Activated gamma-delta T cell treated with anti-CD3 and anti-CD28 coated beads, Interleukin-2, amount 50 U/mL, for 16 hours (primary cell): Measurements from ENCODE around the gene TVP23A.
A peak's percentile ranks its signal among the peaks of the same experiment; 100 is the strongest.
"Not testable (repeated sequence)": the region's sequence is repeated elsewhere in the genome, so short reads cannot be mapped to it uniquely, and the experiment has no call there.

Experiments
- DNase-seq: peaks from one replicate; pipeline ENCODE4 v3.0.0-alpha.2; 2020; ENCODE audit warnings: low read depth

Gene TVP23A

DNA sequence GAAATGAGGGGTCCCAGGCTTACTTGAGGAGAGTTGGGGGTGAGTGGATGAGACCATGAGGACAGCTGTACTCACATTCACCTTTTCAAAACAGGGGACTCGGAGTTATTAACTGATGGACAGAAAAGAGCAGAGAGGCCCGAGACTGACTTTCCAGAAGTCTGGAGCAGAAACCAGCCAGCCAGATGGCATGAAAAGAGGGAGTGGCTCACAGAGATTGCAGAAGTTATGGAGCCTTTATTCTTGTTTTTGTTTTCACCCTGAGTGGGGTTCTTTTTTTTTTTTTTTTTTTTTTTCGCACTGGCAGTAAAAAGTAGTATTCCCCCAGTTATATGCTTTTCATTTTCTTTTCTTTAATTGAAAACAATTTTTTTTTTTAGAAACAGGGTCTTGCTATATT, 18.9 kb downstream of the TVP23A start:
- no peak for DNase-seq

DNA sequence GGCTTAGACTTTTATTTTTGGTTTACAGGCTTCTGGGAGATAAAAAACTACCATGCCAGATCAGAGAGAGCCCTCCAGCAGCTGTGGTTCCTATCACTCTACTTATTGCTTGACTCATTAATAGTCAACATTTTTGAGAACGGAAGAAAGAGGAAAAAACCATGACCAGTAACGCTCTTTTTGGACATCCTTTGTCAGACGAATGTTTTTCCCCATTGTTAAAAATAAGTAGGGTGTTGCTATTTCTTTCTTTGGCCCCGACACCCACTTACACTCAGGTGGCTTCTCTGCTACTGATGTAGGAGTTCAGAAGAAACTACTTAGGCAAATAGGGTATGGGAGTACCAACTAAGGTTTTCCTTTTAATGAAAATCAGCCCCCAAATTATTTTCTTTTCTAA, 27.5 kb downstream of the TVP23A start:
- DNase-seq, result no peak

DNA sequence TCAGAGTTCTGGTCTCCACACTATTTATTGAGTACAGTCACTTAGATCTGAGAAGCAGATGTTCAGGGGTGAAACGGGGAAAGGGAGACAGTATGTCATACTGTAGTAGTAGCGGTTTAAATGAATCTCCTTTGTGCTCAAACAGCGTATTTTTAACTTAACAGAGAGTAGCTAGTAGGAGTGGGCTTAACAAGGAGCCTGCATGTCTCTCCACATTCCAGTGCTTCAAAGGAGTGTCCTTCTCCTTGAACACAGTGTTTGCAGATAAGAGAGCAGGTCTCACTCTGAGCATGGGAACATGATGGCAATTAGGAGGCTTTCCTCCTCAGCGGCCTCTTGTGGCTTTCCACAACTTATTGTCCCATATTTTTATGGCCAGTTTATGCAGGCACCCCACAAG, 30.0 kb downstream of the TVP23A start:
- not testable (repeated sequence) for DNase-seq

DNA sequence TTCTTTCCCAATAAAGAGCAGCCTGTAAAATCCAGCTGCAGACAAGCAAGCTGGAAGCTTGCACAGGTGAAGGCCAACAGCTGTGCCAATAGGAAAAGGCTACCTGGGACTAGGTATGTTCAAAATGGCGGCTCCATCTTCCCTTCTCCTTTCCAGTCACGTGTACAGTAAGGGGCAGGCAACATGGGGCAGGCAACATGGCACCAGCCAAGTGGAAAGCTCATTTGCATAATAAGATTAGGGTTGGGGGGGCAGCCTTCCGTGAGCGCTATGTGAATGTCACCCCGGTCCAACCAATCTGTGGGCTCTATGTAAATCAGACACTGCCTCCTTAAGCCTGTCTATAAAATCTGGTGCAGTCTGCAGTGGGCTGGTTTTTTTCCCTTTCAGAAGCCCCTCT, 31.3 kb downstream of the TVP23A start:
- no peak for DNase-seq

DNA sequence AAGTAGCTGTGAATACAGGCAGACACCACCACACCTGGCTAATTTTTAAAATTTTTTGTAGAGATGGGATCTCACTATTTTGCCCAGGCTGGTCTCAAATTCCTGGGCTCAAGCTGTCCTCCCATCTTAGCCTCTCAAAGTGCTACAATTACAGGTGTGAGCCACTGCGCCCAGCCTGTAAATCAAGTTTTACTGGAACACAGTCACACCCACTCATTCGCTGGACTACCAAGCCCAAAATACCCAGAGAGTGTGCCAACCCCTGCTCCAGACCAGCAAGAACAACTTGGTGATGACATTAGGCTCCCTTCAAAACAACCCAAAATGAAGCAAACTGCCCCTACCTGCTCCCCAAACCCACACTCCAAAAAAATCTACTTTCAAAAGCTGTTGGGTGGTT, 36.0 kb downstream of the TVP23A start:
- no peak for DNase-seq

DNA sequence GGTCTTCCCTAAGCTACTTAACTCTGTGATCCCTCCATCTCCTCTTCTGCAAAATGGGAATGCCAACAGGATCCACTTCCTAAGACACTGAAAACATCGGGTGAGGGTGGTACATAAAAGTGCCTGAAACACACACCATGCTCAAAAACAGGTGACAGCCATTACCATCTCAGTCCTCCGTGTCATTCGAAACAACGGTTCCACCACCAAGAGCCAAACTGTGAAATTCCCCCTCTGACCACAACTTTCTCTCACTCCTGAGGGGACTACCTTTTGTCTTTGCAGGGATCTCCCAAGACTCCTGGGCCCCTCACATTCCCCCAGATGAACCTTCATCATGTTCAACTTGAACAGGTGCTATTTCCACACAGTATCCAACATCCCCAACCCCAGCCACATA, 38.0 kb downstream of the TVP23A start:
- DNase-seq, result no peak

DNA sequence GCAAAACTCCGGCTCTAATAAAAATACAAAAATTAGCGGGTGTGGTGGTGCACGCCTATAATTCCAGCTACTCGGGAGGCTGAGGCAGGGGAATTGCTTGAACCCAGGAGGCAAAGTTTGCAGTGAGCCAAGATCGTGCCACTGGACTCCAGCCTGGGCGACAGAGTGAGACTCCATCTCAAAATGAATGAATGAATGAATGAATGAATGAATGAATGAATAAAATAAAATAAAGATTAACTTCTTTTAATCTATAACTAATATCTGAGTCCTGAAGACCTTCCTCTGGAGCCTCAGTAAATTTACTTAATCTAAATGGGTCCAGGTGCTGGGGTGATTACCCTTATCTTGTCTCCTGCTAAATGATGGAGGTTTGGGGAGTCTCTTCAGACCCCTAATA, 38.7 kb downstream of the TVP23A start:
- not testable (repeated sequence) for DNase-seq

DNA sequence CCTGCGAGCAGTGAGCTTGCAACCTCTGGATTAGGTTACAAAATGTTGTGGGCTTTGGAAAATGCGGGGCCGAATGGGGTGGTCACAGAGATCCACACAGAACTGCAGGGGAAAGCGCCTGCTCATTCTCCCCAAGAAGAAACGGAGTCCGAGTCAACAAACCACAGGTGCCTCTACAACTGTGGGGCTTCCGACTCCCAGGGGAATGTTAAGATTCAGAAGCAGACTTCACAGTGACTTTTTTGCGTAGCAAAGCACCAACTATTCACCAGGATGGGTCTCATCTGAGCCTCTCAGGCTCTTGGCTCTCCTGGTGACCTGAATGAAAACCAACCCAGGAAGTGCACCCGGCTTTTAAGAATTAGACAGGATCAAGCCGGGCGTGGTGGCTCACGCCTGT, 41.2 kb downstream of the TVP23A start:
- no peak for DNase-seq

DNA sequence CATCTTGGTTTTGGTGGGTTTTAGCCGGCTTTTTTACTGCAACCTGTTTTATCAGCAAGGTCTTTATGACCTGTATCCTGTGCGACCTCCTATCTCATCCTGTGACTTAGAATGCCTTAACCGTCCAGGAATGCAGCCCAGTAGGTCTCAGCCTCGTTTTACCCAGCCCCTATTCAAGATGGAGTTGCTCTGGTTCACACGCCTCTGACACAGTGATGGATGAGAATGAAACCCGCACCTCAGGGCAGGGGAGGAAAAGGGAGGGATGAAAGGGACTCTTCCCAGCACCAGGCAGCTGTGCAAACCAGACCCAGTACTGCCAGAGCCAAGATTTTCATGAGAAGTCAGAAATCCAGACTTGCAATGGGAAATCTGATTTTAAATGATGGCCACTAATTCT, 41.7 kb downstream of the TVP23A start:
- DNase-seq, result not testable (repeated sequence)

DNA sequence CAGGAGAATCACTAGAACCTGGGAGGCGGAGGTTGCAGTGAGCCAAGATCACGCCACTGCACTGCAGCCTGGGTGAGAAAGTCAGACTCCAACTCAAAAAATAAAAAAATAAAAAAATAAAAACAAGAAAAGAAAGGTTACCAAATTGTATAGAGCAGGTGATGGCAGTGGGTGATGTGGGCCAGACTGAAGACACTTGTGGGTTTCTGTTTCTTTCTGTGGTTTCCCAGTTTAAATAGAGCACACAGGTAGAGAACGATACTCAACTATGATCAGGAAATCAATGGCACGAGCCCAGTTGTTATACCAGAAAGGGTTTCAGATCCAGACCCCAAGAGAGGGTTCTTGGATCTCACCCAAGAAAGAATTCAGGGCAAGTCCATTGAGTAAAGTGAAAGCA, 42.3 kb downstream of the TVP23A start:
- DNase-seq, result no peak

DNA sequence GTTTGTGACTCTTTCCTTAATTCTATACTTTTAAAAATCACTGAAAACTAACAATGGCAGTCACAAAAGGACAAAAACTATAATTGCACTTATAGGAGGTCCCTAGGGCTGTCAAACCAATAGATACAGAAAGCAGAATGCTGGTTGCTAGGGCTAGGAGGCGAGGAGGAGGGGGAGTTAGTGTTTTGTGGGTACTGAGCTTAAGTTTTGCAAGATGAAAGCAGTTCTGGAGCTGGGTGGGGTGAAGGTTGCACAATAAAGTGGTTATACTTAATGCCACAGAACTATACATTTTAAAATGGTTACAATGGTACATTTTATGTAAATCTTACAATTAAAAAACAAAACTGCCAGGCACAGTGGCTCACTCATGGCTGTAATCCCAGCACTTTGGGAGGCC, 47.7 kb downstream of the TVP23A start:
- no peak for DNase-seq

DNA sequence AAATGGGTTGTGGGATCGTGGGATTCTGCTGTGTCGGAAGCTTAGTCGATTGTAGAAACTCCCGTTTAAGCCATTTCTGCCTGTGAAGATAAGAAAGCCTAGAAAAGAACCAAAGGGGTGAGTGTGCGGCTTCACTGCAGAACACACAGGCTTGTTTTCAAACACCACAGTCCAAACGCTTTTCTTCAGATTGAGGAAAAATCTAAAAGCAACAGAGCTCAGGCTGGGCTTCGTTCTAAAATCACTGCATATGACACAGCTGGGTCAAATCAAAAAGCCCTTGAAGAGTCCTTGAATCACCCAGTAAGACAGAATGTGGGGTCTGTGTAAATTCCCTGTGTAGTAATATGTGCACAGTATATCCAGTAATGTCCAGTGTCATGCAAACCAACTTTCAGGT, 49.2 kb downstream of the TVP23A start:
- DNase-seq, result no peak

DNA sequence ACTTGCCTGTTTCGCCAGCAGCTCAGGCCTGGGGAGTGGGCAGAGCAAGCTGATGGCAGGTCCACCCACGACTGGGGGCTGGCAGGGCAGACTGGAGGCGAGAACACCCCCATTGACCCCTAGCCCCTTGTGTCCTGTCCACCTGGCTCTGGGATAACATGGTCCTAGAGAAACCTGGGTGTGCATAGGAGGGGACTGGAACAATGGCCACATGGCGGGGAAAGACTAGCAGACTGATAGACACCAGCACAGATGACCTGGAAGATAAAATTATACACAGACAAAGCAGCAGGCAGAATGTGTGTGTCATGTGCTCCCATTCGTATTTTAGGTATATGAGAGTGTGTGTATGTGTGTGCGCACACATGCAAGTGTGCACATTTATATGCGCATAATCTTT, 51.5 kb downstream of the TVP23A start:
- no peak for DNase-seq

DNA sequence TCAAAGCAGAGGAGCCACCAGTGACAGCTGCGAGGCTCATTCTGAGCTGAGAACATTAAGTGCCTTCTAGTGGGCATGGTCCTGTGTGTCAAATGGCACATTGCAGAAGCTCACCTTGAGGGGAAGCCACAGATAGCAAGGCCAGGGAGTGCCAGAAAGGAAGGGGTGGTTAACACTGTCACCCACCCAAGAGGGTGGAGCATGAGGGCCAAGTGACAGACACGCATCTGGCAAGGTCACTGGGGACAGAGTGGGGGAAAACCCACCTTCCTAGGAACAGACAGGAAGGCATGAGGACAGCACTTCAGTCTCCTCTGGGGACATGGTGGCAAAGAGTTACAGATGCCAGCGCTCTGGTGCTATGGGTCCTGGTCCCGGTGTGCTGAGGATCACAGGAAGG, 52.8 kb downstream of the TVP23A start:
- peak; percentile 33 for DNase-seq

DNA sequence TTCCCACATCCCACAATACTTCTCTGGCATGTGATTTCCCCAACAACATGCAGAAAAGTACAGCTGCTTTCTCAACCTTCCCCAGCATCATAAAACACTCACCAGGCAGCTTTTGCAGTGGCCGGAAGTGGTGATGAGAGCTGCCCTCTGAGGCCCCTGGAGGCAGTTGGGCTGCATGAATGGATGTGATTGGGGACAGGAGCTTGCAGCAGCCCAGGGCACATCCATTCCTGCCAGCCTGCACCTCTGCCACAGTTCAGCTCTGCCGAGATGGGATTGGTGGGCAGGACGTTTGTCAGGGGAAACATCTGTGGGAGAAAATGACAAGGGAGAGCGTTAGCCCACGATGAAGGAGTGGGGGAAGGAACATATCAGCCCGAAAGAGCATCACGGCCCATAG, 55.1 kb downstream of the TVP23A start:
- DNase-seq, result no peak

DNA sequence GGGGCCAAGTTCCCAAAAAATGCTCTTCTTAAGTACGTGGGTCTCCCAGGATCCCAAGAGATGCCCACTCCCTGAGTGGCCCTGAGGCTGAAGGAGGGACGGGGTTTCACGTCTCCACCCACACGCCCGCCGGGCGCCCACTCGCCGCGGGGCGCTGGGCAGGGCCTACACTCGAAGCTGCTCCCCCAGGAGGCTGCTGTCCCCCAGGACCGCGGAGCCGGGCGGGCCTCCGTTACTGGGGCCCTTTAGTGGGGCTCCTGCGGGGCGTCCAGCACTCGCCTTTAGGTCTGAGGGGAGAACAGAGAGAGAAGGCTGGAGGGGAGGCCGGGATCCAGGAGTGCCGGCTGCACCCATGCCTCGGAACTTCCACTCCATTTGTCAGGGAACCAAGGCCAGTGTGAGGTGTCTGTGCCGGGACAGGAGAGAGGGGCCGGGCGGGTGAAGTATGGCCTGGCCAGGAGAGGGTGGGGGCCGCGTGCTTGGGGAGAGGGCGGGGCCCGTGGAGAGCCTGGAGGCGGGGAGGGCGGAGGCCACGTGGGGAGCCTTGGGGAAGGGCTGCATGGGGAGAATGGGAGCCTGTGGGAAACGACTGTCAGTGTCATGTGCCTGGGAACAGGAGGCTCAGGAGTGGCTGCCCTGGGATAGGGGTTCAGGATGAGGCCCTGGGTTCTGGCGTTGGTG, 56.1 kb downstream of the TVP23A start:
- no peak for DNase-seq

DNA sequence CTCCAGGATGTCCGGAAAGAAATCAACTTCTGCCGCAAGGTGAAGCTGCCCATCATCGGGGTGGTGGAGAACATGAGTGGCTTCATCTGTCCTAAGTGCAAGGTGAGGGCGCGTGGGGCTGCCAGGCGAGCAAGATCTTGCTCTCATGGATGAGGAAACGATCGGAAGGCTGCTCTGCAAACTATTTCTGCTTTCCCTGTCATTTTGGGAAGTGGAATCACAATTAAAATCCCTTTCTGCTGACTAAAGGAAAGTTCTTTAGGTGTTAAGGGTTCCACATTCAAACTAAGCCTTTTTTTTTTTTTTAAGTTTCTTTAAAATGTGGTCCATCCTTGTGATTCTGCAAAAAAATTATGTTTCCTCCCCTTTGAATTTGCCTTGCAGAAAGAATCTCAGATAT, 57.2 kb downstream of the TVP23A start:
- no peak for DNase-seq

DNA sequence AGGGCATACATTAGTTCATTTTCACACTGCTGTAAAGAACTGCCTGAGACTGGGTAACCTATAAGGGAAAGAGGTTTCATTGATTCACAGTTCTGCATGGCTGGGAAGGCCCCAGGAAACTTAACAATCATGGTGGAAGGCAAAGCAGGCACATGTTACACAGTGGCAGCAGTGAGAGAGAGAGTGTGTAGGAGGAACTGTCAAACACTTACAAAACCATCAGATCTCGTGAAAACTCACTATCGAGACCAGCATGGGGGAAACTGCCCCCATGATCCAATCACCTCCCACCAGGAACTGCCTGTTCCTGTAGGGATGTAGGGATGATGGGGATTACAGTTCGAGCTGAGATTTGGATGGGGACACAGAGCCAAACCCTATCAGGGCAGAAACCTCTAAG, 57.7 kb downstream of the TVP23A start:
- no peak for DNase-seq

DNA sequence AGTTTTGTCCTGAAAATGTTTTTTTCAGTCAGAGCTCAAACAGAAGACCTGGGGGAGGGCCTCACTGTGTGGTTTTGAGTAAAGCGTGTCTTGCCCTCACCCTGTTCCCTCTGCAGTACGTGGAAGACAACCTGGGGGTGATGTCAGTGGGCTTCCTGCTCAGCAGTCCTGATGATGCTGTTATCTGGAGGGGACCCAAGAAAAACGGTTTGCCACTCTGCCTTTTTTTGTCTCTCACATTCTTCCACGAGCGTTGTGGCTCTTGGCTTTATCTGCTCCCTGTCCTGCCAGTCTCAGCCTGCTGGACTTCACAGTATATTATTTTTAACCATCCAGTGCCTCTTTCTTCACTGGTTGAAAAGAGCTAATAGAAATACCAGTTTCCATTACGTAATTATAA, 62.0 kb downstream of the TVP23A start:
- DNase-seq, result no peak

DNA sequence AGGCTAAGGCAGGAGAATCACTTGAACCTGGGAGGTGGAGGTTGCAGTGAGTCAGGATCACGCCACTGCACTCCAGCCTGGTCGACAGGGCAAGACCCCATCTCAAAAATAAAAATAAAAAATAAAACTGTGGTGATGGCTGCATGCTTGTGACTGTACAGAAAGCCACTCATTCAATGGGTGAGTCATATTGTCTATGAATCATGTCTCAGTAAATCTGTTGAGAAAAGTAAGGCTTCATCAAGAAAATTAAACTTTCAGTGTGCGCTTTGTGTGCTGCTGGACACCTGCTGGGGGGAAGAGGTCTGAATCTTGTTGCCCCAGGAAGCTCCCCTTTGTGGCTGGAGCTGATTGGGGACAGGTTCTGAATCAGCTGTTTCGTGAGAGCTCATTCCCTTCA, 63.7 kb downstream of the TVP23A start:
- DNase-seq, result no peak

DNA sequence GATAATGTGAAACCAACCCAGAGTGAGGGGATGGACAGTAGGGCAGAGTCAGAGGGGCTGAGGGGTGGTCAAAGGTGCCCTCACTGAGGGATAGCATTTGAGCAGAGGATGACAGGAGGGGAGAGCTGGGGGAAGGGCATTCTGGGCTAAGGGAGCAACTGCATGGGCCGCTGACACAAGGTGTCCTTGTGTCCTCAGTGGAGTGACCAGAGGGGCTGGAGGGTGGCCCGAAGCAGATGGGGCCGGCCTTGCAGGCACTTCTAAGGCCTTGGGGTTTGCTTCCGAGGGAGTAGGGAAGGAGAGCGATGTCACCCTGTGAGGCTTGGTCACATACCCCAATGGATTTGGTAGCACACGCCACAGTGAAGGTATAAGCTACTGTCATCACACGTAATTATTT, 64.9 kb downstream of the TVP23A start:
- no peak for DNase-seq

DNA sequence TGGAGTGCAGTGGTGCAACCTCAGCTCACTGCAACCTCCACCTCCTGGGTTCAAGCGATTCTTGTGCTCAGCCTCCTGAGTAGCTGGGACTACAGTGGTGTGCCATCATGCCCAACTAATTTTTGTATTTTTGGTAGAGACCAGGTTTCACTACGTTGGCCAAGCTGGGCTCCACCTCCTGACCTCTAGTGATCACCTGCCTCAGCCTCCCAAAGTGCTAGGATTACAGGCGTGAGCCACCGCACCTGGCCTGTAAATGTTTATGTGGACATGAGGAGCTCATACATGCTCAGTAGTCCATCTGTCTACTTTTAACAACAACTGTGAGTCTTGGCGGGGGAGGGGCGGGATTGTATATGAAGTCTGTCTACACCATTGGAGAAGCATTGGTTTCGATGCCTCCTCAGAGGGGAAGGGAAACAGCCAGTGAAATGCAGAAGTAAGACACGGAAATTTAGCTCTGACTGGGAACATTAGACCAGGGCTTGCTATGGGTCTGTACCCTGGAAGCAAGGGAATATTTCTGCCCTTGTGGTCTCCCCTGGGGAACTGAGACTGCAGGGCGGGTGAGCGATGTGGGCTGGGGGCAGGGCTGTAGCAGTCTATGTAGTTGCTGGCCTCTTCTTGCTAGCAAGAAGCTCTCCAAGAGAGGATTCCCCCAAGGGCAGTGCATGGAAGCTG, 65.6 kb downstream of the TVP23A start:
- DNase-seq, result no peak

DNA sequence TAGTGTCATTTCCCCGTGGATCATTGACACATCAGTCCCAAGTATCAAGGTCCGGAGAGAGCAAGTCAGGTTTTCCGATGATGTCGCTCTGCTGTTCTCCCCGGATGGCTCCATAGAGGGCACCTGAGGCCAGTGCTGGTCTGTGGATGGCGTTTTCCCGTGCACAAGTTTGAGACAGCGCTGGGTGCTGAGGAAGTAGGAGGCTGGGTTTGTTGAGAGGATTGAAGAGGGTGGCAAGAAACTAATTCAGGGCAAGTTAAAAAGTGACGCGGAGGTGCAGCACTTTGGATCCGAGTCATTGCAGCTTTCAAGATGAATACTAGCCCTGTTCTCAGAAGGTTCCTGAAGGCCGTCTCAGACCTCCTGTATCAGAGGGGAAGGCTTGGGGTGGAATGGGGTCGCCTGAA, 67.3 kb downstream of the TVP23A start:
- DNase-seq, result no peak

DNA sequence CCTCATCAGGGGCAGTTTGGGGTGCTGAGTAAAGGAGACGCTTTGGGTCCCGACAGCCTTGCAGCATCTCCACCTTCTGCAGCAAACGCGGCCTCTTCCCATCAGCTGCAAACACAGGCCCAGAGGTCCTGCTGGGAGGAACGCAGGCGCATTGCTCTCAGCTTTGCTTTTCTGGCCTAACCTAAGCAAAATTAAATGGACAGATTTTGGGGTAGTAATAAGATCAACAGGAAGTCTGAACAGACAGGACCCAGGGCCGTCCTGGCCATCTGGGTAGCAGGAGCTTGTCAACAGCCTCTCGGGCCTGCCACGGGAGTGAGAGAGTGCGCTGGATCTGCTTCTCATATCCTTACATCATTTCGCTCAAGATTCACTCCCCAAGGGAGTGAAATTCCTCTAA, 67.8 kb downstream of the TVP23A start:
- no peak for DNase-seq
